Measurements from ENCODE around the gene CTTN. TPM values are rescaled to one million over a fixed set of nuclear protein-coding genes. Genes with fewer than 3 reads are reported as not detected.
A peak's percentile ranks its signal among the peaks of the same experiment; 100 is the strongest.

CTTN gene
- total RNA-seq, 1 donor from 2014 or later, result 412 TPM

DNA sequence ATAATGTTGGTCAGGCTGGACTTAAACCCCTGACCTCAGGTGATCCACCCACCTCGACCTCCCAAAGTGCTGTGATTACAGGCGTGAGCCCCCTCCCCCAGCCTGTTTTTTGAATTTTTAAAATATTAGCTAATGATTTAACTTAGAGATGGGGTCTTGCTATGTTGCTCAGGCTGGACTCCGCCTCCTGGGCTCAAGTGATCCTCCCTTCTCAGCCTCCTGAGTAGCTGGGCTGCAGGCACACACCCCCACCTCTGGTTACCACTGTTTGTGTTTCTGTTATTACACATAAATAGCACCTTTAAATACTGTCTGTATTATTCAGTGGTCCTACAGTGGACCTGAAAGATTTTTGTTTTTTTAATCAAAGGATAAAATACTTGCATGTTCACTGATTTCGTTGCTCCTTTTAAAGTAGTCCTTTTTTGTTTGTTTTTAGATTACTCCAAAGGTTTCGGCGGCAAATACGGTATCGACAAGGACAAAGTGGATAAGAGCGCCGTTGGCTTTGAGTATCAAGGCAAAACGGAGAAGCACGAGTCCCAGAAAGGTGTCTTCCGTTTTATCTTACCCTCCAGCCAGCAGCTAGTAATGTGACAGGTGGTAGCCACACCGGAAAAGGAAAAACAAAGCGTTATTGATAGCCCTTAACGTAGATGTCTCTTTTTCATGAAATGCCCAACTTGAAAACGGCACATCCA, 21.1 kb downstream of the CTTN start:
- DNase-seq (ENCODE audit: low read depth) (no peak), FAIRE-seq (no peak)
- Histone ChIP-seq H3K4me3 (ENCODE audit: low read depth, low read length) (no peak overlapping the region), H3K36me3 (ENCODE audit: control insufficient read depth, insufficient read depth, low read length) (peaks cover 65% of the 10 kb centered on the region), H3K27me3 (ENCODE audit: control insufficient read depth, insufficient read depth, low read length) (no peaks in the 10 kb centered on the region)
- TF ChIP-seq, protein P1, sequence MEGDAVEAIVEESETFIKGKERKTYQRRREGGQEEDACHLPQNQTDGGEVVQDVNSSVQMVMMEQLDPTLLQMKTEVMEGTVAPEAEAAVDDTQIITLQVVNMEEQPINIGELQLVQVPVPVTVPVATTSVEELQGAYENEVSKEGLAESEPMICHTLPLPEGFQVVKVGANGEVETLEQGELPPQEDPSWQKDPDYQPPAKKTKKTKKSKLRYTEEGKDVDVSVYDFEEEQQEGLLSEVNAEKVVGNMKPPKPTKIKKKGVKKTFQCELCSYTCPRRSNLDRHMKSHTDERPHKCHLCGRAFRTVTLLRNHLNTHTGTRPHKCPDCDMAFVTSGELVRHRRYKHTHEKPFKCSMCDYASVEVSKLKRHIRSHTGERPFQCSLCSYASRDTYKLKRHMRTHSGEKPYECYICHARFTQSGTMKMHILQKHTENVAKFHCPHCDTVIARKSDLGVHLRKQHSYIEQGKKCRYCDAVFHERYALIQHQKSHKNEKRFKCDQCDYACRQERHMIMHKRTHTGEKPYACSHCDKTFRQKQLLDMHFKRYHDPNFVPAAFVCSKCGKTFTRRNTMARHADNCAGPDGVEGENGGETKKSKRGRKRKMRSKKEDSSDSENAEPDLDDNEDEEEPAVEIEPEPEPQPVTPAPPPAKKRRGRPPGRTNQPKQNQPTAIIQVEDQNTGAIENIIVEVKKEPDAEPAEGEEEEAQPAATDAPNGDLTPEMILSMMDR (IDR thresholded peaks at IDR 0.05; ENCODE audit: insufficient read depth, low read length, severe bottlenecking), result no peak

DNA sequence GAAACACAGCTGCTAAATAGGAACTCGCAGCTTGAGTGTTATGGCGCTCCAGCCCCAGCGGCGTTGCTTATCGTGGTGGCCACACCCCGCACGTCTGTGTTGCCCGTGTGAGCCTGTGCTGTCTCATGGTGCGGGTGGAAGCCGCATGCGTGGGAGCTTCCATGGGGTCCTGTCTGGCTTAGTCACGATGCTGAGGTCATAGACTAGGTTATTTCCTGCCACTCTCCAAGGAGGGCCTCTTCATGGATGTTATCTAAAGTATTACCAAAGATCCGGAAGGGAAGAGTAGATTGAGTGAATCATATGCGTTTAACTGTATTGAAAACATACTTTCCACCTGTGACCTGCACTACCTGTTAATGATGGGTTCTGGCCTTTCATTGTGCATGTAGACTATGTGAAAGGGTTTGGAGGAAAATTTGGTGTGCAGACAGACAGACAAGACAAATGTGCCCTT, 21.7 kb downstream of the CTTN start:
- no peak for FAIRE-seq
- Histone ChIP-seq H3K36me3 (ENCODE audit: control insufficient read depth, insufficient read depth, low read length) (peaks cover 64% of the 10 kb centered on the region), H3K27me3 (ENCODE audit: control insufficient read depth, insufficient read depth, low read length) (no peaks in the 10 kb centered on the region), H3K4me3 (ENCODE audit: low read depth, low read length) (no peak overlapping the region)
- TF ChIP-seq, protein P1 (IDR thresholded peaks at IDR 0.05; ENCODE audit: insufficient read depth, low read length, severe bottlenecking), result no peak
- DNase-seq (ENCODE audit: low read depth), result peak; percentile 29

DNA sequence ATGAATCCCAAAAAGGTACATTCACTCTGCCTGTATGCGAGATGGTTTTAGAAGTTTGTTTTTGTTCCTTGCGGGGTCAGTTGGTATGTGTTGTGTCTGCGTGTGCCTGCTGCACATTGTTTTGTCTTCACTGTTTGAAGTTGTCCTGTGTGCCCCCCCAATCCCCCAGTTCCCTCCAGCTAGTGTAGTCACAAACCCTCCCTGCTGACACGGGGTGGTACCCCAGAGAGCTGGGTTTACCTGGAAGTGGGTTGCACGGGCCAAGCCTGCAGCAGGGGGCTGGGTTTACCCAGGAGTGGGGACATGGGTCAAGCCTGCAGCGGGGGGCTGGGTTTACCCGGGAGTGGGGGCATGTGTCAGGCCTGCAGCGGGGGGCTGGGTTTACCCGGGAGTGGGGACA, 22.2 kb downstream of the CTTN start:
- FAIRE-seq, result peak; percentile 43
- H3K27me3 ChIP-seq (ENCODE audit: control insufficient read depth, insufficient read depth, low read length), result no peaks in the 10 kb centered on the region
- no peak overlapping the region for H3K4me3 ChIP-seq (ENCODE audit: low read depth, low read length)
- DNase-seq (ENCODE audit: low read depth), result no peak
- peaks cover 62% of the 10 kb centered on the region for H3K36me3 ChIP-seq (ENCODE audit: control insufficient read depth, insufficient read depth, low read length)
- TF ChIP-seq, protein P1 (IDR thresholded peaks at IDR 0.05; ENCODE audit: insufficient read depth, low read length, severe bottlenecking), result no peak

DNA sequence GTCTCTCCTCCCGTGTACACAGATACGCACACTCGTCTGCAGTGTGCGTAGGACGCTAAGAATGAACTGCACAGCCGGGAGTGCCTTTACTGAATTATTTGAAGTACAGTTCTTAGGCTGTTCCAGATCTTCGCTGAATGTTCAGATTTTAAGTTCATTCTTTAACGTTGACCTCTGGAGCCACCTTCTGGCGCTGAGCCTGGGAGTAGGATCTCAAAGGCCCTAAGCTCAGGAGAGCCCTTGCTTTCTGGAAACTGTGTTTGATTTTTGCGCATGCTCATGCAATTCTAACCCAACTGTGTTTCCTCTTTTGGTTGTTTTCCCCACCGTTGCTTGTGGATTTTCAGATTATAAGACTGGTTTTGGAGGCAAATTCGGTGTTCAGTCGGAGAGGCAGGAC, 22.8 kb downstream of the CTTN start:
- peaks cover 61% of the 10 kb centered on the region for H3K36me3 ChIP-seq (ENCODE audit: control insufficient read depth, insufficient read depth, low read length)
- FAIRE-seq (no peak), DNase-seq (ENCODE audit: low read depth) (no peak)
- TF ChIP-seq, protein P1 (IDR thresholded peaks at IDR 0.05; ENCODE audit: insufficient read depth, low read length, severe bottlenecking), result no peak
- H3K27me3 ChIP-seq (ENCODE audit: control insufficient read depth, insufficient read depth, low read length), result no peaks in the 10 kb centered on the region
- no peak overlapping the region for H3K4me3 ChIP-seq (ENCODE audit: low read depth, low read length)

DNA sequence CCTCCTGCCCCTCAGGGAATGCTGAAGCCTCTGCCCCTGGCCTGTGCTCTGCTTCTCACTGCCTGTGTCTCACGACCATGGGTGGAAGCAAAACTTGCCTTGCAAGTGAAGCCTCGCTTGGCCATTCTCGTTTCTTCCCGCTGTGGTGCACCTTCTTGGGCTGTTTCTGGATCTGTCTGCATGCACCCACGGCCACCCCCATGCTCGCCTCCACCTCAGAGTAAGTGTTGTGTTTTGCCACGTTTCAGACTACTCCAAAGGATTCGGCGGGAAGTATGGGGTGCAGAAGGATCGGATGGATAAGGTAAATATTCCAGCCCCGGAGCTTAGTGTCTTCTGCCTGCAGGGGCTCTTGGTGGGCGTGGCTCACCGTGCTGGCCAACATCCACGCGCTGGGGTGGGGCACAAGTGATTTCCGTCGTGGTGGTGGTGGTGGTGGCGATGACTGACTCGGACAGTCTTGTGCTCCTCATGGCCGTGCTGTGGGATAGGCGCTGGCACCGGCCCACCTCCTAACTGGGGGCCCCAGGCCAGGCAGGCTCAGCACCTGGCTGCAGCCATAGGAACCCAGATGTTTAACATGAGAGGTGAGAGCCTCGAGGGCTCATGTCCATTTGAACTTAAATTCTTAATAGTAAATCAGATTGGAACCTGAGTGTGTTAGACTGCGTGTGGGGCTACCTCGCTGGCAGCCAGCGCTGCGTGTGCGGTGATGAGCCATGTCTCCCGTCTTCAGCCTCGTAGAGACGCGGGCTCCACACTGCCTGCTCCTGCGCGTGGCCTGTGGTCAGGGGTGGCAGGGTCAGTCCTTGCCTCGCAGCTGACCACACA, 24.6 kb downstream of the CTTN start:
- H3K4me3 ChIP-seq (ENCODE audit: low read depth, low read length), result no peak overlapping the region
- TF ChIP-seq, protein P1 (IDR thresholded peaks at IDR 0.05; ENCODE audit: insufficient read depth, low read length, severe bottlenecking), result no peak
- DNase-seq (ENCODE audit: low read depth), result no peak
- H3K27me3 ChIP-seq (ENCODE audit: control insufficient read depth, insufficient read depth, low read length), result no peaks in the 10 kb centered on the region
- peaks cover 58% of the 10 kb centered on the region for H3K36me3 ChIP-seq (ENCODE audit: control insufficient read depth, insufficient read depth, low read length)
- FAIRE-seq, result no peak

All from bronchial epithelial cell (primary cell).